Measurements from ENCODE around the gene TMEM109.

The TMEM109 gene

GRCh38 chr11:60914633-60915247 lies 782 bp downstream of the TMEM109 start:
- peak; percentile 52 for DNase-seq (ENCODE audit: low spot score)
- TF ChIP-seq CTCF (IDR thresholded peaks at IDR 0.05; ENCODE audit: extremely low read depth, missing control alignments), result no peak

- peak; percentile 87 for DNase-seq (ENCODE audit: low spot score)
- peak; percentile 51 for TF ChIP-seq CTCF (IDR thresholded peaks at IDR 0.05; ENCODE audit: extremely low read depth, missing control alignments)
Observed at GRCh38 chr11:60915248-60915914, 1.4 kb downstream of the TMEM109 start.

GRCh38 chr11:60916669-60917206 lies 2.8 kb downstream of the TMEM109 start:
- no peak for TF ChIP-seq CTCF (IDR thresholded peaks at IDR 0.05; ENCODE audit: extremely low read depth, missing control alignments)
- no peak for DNase-seq (ENCODE audit: low spot score)

GRCh38 chr11:60917267-60917666 lies 3.3 kb downstream of the TMEM109 start:
- no peak for TF ChIP-seq CTCF (IDR thresholded peaks at IDR 0.05; ENCODE audit: extremely low read depth, missing control alignments)
- no peak for DNase-seq (ENCODE audit: low spot score)

GRCh38 chr11:60918251-60918938 lies 4.4 kb downstream of the TMEM109 start:
- no peak for TF ChIP-seq CTCF (IDR thresholded peaks at IDR 0.05; ENCODE audit: extremely low read depth, missing control alignments)
- DNase-seq (ENCODE audit: low spot score), result peak; percentile 23

GRCh38 chr11:60918939-60919265 lies 4.9 kb downstream of the TMEM109 start:
- TF ChIP-seq CTCF (IDR thresholded peaks at IDR 0.05; ENCODE audit: extremely low read depth, missing control alignments), result no peak
- peak; percentile 21 for DNase-seq (ENCODE audit: low spot score)

GRCh38 chr11:60919320-60919719 lies 5.4 kb downstream of the TMEM109 start:
- DNase-seq (ENCODE audit: low spot score), result peak; percentile 20
- no peak for TF ChIP-seq CTCF (IDR thresholded peaks at IDR 0.05; ENCODE audit: extremely low read depth, missing control alignments)
